NCI-H69 (cell line): ENCODE measurements around the gene PDE6B.
A peak's percentile ranks its signal among the peaks of the same experiment; 100 is the strongest.
"Not testable (repeated sequence)": the region's sequence is repeated elsewhere in the genome, so short reads cannot be mapped to it uniquely, and the experiment has no call there.

Experiments
- DNase-seq: peaks from one replicate; lab custom pipeline; 2025; lab: John Stamatoyannopoulos, UW

PDE6B gene

DNA sequence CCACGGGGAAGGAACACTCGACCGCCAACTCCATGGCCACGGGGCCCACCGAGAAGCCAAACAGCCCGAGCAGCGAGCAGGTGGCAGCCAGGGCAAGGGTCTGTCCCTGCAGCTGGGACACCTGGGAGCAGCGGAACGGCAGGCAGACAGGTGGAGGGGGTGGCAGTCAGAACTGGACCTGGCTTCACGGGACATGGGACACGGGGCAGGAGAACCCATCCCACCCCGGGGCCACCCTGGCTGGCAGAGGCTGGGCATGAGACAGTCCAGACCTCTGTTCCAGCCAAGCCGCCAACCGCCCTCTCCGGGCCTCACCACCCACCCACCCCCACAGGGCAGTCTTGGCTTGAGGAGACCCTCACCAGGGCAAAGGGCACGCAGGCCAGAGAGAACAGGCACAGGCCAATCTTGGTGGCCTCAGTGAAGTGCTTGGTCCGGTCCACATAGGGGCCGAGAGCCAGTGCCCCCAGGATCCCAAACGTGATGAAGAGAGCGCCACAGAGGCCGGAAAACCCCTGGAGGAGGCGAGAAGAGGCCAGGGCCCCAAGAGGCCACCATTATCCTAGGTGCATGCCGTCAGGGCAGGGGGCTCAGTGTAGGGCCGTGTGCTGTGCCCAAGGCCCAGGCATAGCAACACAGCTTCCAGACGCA is 58.0 kb downstream of the PDE6B start:
- no peak for DNase-seq

DNA sequence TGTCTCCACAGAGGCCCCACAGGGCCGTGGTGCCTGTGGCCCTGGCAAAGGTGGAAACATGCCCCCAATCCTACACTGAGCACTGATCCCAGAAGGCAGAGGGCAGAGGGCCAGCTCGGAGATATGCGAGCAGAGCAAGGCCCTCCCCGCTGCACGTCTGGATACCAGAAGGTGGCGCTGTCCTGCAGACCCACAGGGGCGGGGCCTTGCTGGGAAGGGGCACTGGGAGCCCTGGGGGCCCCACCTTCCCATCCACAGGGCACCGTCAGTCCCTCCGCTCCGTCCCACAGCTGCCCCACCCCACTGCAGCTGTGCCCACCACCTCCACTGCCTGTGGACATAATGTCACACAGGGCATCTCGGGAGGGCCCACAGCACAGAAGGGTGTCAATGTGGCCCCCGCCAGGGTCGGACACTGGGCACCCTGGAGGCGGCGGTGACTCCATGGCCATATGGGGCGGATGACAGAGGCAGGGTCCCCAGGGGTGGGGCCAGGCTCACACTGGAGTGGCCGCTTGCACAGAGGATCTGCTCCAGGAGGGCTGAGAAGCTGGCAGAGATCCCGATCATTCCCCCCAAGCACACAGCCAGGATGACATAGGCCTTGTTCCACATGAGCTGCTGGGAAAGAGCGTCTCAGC is 58.7 kb downstream of the PDE6B start:
- DNase-seq: peak; percentile 70

DNA sequence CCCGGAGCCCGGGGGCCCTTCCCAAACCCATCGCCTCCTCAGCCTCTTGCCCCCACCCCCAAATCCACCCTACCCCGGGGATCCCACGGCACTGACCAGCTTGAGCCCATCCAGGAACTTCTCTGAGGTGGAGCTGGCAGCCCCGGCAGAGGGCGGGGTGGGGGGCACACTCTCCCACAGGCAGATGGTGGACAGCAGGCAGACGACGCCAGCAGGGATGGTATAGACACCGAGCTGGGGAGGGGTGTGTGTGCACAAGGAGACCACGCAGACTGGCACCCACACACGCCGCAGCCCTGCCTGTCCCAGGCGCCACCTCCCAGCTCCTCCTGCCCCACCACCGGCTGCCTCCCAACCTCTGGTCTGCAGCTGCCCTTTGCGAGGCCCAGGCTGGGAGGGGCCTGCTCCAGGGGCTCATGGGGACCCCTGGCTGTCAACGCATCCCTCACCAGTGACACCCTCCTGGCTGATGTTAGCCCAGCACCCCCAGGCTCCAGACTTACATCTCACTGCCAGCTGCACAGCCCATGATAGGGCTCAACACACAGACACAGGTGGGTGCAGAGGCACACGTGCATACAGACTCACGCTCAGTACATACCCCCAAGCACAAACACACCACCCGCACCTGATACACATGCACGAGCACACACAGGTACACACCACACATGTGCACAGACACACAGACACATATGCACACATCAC is 59.4 kb downstream of the PDE6B start:
- peak; percentile 44 for DNase-seq

DNA sequence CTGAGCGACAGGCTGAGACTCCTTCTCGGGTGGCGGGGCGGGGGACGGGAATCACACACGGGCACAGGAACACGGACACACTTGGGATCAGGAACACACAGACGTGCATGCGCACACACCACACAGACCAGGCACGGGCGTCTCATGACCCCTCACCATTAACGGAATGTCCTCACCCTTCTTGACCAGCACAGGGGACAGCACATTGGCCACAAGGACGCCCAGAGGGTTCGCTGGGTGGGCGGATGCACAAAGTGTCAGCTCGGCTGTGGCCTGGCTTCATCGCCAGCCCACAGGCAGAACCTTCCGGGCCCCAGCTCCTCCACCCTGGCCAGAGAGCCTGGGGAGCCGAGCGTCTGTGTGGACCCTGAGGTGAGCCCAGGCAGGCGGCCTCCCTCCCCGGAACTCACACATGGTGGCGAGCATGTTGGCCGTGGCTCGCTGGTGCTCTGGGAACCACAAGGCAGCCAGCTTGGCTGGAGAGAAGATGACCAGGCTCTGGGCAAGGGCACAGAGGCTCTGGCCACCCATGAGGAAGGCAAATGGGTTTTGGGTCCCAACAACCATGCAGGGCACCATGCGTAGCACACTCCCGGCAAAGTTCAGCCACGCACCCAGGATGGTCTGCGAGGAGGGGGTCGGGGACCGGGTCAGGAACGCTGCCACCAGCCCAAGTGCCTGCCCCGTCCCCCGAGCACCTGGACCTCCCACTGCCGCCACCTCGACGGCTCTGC is 60.5 kb downstream of the PDE6B start:
- no peak for DNase-seq

DNA sequence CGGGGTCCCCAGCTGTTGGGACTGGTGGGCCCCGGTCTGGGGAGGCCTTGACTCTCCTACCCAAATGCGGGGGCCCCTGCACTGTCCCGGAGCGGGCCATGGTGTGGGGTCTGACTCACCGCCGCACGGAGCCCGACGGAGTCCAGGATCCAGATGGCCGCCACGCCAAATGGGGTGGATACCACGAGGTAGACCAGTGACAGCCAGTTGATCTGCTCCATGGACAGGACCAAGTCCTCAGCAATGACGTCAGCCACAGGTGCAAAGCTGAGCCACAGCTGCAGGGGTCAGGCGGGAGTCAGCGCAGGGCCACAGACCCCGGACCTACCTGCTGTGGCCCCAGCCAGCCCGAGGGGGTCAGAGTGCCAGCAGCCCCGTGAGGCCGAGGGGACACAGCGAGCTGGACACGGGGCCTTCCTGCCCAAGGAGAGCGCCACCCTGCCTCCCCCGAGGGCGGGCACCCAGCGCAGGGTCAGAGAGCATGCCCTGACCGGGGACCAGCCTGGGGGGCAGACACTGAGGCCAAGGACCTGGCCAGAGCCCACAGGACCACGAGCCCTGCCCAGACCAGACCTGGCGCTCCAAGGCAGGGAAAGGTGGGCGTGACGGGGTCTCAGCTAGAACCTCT is 61.2 kb downstream of the PDE6B start:
- no peak for DNase-seq

DNA sequence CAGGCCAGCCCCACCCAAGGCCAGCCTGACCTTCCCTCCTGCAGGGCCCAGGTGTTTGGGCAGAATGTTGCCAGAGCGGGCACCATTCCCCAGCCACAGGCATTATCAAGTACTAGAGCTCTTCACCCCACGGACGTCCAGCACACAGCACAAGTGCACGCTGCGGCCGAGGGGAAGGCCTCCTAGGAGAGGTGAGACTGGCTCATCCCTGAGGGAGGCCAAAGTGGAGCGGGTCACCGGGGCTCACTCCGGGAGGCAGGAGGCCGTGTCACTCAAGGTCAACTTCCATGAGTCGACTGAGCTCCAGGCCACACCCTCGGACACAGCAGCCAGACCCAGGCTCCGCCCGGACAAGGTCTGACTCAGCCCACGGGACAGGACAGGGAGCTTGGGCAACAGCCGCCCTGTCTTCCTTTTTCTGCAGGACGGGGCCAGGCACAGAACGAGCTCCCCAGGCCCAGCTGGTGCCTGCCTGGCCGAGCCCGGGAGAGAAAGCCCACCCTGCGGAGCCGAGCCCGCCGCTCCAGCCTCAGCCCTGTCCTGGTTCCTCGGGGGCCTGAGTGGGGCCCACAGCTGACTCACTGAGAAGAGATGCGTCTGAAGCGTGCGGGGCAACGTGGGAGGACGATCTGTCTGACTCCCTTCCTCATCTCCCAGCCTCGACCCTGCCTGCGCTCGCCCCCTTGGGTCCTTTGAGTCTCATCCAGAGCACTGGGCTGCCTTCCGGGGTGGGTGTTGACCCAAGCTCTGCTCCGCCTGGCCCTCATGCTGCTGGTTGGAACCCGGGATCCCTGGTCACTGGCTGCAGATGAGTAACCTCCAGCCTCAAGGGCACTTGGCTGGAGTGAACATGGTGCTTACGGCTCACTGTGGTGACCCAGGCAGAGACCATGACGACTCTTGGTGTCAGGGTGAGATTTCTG is 61.9 kb downstream of the PDE6B start:
- DNase-seq: no peak

DNA sequence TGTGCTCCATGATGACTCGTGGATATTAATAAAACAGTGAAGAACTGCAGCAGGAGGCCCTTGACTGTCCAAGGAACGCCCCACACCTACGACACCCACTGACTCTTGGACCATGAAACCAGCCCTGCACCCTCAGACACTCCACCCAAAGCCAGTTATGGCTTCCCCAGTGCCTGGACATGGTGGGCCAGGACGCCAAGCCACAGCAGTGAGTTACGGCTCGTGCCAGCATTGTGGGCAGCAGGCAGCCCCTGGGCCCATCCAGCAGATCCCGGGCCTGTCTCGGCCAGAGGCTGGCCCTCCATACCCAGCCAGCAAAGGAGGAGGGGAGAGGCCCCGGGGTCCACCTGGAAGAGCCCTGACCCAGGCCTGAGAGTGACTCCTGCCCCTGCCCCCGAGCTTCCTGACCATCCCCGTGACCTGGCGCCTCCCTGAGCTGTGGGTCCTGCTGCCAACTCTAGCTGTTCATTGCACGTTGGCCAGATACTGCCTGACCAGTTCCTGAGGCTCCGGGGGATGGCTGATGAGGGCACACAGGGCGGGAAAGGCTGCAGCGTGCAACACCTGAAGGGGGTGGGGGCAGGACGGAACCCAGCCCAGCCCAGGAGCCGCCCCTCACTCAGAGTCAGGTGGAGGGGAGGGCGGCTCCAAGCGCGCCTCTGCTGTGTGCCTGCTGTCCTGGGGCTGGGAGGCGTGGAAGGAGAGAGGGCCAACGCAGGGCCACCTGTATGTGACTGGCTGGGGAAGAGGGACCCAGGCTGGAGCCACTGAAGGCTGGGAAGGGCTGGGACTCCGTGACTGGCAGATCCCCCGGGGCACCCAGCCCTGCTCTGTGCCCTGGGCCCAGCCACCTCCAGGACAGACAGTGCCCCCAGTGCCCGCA is 62.8 kb downstream of the PDE6B start:
- no peak for DNase-seq

DNA sequence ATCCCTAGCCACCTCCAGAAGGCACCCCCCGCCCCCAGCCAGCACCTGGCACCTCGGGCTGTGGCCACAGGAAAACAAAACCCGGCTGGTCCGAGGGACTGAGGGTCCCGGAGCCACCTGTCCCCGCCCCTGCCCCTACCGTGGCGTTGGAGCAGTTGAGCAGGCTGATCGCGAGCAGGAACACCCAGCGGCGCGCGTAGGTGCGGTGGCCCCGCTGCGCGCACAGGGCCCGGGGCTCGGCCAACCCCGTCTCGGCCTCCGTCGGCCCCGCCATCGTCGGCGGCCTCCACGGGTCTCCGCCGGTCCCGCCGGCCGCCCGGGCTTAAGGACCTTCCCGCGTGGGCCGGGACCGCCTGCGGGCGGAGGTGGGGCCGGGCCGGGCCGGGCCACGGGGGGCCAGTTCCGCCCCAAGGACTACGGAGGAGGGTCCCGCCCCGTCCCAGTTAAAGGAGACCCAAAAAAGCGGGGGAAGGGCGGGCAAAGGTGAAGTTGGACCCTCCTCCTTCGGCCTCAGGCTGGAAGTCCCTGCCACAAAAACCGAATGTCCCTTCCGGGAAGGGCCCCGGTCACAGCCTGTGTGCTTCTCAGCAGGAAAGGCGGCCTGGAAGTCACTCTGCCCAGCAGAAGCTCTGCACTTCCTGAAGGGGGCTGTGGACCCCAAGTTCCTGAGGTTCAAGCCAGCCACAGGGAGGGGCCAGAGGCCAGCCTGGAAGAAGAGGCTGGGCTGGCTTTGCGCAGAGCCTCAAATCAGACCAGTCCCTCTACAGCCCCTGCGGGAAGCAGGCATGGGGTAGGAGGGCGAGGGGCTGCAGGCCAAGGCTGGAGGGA is 63.7 kb downstream of the PDE6B start, which contains the start of gene SLC49A3:
Gene SLC49A3, minus strand, starts transcription at position 298 of the 828 bp plus-strand sequence. Its CDS starts 24 bp downstream, at position 274.
- no peak for DNase-seq

DNA sequence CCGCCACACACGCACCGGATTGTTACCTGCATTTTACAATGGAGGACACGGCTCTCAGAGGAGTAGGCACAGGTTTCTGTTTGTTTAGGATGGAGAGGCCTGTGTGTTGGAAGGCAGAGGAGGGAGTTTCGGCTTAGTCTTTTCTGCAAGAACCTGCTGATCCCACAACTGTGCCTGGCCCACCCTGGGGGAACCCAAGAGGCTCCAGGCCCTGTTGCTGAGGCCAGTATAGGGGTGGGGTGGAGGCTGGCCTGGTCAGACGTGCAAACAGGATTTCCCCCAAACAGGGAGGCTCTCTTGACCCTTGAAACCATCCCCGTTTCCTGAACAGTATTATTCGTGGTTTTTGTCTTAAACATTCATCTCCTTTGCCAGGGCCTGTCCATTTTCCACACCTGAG is 64.3 kb downstream of the PDE6B start:
- DNase-seq: no peak

DNA sequence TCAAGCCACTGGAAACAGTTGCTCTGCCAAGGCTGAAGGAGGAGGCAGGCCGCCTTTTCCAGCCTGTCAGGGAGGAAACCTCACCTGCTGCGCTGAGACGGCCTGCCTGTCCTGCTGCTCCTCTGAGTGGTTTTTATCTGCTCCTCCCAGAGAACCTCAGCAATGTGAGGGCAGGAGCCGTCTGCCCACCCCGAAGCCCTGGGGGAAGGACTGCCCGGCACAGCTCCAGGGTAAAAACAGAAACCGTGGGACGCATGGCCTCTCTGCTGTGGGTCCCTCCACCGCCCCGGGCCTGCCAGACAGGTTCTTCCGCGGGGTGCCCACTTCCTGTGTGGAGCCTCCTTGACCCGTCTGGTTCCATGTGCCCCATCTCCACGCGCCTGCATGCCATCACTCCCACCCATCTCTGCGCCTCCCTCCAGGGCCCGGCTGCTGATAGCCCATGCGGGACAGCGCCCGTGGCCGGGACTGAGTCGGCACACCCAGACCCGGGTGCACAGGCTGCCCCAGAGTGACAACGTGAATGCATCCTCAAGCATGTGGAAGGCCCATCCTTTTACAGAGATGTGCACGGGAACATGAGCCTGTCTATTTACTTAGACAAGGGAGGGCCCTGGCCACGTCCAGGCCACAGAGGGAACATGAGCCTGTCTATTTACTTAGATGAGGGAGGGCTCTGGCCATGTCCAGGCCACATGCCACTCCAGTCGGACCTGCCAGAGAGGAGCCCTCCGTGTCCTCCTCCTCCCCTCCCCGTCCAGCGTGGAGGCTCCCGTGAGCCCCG is 67.6 kb downstream of the PDE6B start:
- DNase-seq: no peak

DNA sequence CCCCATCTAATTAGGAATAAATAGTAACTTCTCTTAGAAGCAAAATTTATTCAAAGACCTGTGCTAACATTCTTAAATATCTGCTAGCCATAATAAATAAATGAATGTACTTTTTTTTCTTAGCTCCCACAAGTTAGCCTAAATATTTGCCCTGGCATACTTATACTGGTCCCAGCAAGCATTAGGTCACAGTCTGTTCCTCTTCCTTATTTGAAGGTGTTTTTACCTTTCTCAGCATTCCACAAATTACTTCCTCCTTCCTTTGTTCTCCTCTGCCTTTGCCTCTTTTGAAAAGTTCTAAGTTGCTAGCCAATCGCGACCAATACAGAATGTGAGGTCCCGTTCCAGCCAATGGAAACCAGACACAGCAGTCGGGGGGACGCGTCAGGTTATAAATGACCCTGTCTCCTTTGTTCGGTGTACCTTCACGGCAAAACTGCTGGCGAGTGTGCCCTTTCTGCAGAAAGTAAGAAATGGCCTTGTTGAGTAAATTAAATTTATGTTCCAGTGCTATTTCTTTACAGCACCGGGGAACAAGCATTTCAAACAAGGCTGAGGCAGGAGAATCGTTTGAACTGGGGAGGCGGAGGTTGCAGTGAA is 69.1 kb downstream of the PDE6B start:
- not testable (repeated sequence) for DNase-seq

DNA sequence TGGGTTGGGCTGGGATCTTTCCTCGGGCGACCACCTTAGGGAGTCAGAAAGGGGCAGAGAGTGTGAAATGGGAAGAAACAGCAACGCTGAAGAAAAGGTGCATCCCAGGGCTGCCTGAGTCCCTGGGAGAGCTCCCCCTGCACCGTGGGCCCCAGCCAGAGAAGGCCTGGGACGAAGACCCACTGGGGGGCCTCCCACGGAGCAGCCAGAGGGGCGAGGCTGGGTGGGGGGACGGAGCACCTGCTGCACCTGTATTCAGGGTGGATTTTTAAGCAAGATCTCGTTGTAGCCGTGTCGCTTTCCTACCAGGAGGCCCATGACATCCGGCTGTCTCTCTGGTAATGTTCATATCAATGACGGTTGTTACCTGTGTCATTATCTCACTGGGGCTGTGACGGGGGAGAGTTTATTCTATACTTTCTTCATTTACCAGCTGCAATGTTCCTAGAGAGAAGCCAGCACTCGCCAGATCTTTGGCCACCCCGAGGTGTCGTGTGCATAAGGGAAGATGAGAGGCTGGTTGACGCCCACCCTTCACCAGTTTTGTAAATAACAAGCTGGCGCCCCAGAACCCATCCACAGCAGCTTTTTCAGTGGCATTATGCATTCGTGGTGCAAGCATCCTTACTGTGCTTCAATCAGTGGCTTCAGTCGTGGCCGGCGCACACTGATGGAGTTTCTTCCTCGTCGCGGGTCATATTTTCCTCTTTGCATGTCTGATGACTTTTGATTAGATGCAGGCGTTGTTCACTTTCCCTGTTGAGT is 74.6 kb downstream of the PDE6B start:
- DNase-seq: no peak

DNA sequence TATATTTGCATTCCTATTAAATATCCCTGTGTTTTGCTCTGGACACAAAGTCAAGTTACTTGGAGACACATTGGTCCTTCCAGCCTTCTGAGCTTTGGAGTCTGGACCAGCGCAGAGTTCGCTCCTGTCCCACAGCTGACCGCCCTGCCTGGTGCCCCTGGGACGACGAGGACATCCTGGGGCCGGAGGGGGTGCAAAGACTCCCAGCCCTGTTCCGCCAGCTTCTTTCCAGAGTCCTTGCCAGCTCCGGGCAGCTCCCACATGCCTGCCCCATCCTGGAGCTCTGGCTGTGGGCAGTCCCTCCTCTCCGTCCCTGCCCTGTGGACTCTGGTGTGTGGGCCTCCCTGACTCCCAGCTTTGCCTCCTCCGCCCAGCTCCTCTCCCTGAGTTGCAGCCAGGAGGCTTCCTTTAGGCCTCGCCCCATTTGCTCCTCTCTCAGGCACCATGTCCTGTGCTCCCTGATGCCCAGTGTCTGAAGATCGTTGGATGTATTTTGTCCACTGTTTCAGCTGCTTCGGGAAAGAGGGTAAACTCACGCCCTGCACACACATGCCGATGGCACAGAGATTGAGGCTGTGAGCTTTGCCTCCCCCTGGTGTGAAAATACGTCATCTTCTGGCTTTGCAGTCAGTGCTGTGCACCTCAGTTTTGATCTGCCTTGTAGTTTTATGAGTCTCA is 75.4 kb downstream of the PDE6B start:
- DNase-seq: no peak

DNA sequence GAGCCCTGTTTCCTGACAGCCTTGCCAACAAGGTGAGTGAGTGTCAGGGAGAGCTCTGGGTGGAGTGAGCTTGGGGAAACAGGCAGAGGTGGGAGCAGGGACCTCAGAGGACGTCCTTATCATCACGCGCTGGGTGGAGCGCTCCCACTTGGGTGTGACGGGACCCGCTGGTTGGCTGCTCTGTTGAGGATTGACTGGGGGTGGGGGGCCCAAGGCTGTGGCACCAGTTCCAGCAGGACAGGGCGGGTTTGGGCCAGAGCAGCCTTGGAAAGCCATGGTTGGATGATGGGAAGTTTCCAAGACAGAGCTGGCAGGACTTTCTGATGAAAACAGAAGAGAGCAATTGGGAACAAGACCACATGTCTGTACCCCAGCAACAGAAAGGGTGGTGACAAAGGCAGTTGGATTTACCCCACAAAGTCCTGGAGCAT is 77.3 kb downstream of the PDE6B start:
- no peak for DNase-seq

DNA sequence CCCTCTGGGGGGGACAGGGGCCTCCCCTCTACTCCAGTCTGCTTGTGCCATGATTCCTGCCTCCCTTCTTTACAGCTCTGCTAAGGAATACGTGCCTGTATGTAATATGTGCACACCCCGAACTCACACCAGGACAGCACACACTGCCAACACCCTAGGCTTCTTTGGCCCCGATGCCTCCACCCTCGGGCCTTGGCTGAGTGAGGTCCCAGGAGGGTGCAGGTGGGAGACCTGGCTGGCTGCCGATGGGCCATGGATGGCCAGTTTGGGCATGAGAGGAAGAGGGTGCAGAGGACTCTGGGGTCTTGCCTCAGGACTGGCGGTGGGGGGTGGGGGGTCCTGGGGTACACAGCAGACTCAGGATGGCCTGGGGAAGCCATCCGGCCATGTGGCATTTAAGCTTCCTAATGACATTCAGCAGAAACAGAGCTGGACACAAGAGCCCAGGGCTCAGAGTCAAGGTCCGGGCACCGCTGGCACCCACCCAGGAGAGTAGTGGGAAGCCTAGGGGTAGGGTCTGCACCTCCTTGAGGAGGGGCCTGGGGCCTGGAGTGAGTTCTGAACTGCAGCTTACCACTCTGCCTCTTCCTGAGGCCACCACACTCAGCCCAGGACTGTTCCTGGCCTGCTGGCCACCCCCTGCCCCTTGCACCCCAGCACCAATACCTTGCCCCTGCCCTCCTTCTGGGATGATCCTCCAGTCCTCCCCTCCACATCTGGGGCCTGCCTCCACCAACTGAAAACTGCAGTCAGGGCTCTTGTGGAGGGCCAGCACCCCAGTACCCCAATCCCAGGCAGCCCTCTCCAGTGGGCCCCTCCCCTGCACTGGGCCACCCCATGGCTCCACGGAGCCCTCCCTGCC is 78.2 kb downstream of the PDE6B start:
- DNase-seq: no peak
